22Rv1 (cell line): ENCODE measurements around the gene NUP210L.
"Not testable (repeated sequence)": the region's sequence is repeated elsewhere in the genome, so short reads cannot be mapped to it uniquely, and the experiment has no call there.

Source experiments
- H3K27ac ChIP-seq: fragments of 450-650 bp; 2 replicates; pipeline ENCODE4 v1.5.1; 2017
- CTCF ChIP-seq: fragments of 450-650 bp; IDR thresholded peaks from 2 replicates; pipeline ENCODE4 v1.5.1; 2017; ENCODE audit warnings: mild to moderate bottlenecking
- ZFX ChIP-seq: fragments of 450-650 bp; IDR thresholded peaks from 2 replicates; pipeline ENCODE4 v1.6.1; 2017; ENCODE audit warnings: antibody characterized with exemption, borderline replicate concordance

Gene NUP210L

GRCh38 chr1:154094411-154094810, 60.5 kb downstream of the NUP210L start:
- H3K27ac ChIP-seq: no peak overlapping the region
- no peak for TF ChIP-seq ZFX
- no peak for TF ChIP-seq CTCF

- TF ChIP-seq ZFX (no peak), CTCF (no peak)
- H3K27ac ChIP-seq: no peak overlapping the region
Measured at GRCh38 chr1:154093699-154094098, 61.2 kb downstream of the NUP210L start.

- H3K27ac ChIP-seq: no peak overlapping the region
- no peak for TF ChIP-seq ZFX
- TF ChIP-seq CTCF: no peak
Measured at GRCh38 chr1:154091706-154092105, 63.2 kb downstream of the NUP210L start.

- H3K27ac ChIP-seq: no peak overlapping the region
- TF ChIP-seq ZFX (no peak), CTCF (no peak)
Measured at GRCh38 chr1:154087574-154087973, 67.3 kb downstream of the NUP210L start.

GRCh38 chr1:154083057-154083456, 71.8 kb downstream of the NUP210L start:
- not testable (repeated sequence) for H3K27ac ChIP-seq

- TF ChIP-seq CTCF (no peak), ZFX (no peak)
Measured at GRCh38 chr1:154081386-154082126, 73.3 kb downstream of the NUP210L start.

GRCh38 chr1:154076413-154076812, 78.5 kb downstream of the NUP210L start:
- TF ChIP-seq CTCF: no peak
- TF ChIP-seq ZFX: no peak
- H3K27ac ChIP-seq: no peak overlapping the region

More at GRCh38 chr1:154081386-154082126, 73.3 kb downstream of the NUP210L start:
- H3K27ac ChIP-seq: no peak overlapping the region

GRCh38 chr1:154075746-154076145, 79.1 kb downstream of the NUP210L start:
- TF ChIP-seq ZFX: no peak
- no peak for TF ChIP-seq CTCF
- no peak overlapping the region for H3K27ac ChIP-seq
